ENCODE results near the gene PLET1.
A peak's percentile ranks its signal among the peaks of the same experiment; 100 is the strongest.

Gene PLET1

GRCh38 chr11:112280268-112281126, 19.8 kb upstream of the PLET1 start:
- DNase-seq, result peak; percentile 65

- peak; percentile 81 for DNase-seq
Observed at GRCh38 chr11:112279901-112280267, 19.2 kb upstream of the PLET1 start.

- no peak for DNase-seq
Observed at GRCh38 chr11:112278803-112279202, 18.1 kb upstream of the PLET1 start.

GRCh38 chr11:112277941-112278340, 17.3 kb upstream of the PLET1 start:
- DNase-seq, result no peak

- DNase-seq, result no peak
Observed at GRCh38 chr11:112277029-112277428, 16.4 kb upstream of the PLET1 start.

GRCh38 chr11:112274007-112274783, 13.5 kb upstream of the PLET1 start:
- DNase-seq, result no peak

- DNase-seq, result no peak
Observed at GRCh38 chr11:112273066-112273465, 12.4 kb upstream of the PLET1 start.

GRCh38 chr11:112271242-112271641, 10.6 kb upstream of the PLET1 start:
- DNase-seq, result no peak

GRCh38 chr11:112270551-112271180, 10.0 kb upstream of the PLET1 start:
- DNase-seq, result no peak

- no peak for DNase-seq
Observed at GRCh38 chr11:112269139-112269538, 8.5 kb upstream of the PLET1 start.

GRCh38 chr11:112268406-112268805, 7.7 kb upstream of the PLET1 start:
- DNase-seq, result no peak

- no peak for DNase-seq
Observed at GRCh38 chr11:112267188-112267591, 6.5 kb upstream of the PLET1 start.

- no peak for DNase-seq
Observed at GRCh38 chr11:112266410-112266778, 5.7 kb upstream of the PLET1 start.

- DNase-seq, result no peak
Observed at GRCh38 chr11:112265659-112266409, 5.2 kb upstream of the PLET1 start.

- DNase-seq, result no peak
Observed at GRCh38 chr11:112255067-112255720, 5.5 kb downstream of the PLET1 start.

- DNase-seq, result no peak
Observed at GRCh38 chr11:112253605-112254242, 6.9 kb downstream of the PLET1 start.

GRCh38 chr11:112249871-112250610, 10.6 kb downstream of the PLET1 start:
- no peak for DNase-seq

- DNase-seq, result no peak
Observed at GRCh38 chr11:112248201-112248600, 12.5 kb downstream of the PLET1 start.

GRCh38 chr11:112247201-112247600, 13.5 kb downstream of the PLET1 start:
- DNase-seq, result no peak

GRCh38 chr11:112241486-112241885, 19.2 kb downstream of the PLET1 start:
- DNase-seq, result no peak

- DNase-seq, result no peak
Observed at GRCh38 chr11:112238041-112238440, 22.6 kb downstream of the PLET1 start.

Measured in activated T-cell treated with anti-CD3 and anti-CD28 coated beads, Interleukin-2, amount 50 U/mL, for 1 hour (primary cell).